Muscle of leg (tissue), 11 donors: Measurements from ENCODE around the gene CLIP4. TPM values are rescaled to one million over a fixed set of nuclear protein-coding genes. Genes with fewer than 3 reads are reported as not detected.
"Not testable (repeated sequence)": the region's sequence is repeated elsewhere in the genome, so short reads cannot be mapped to it uniquely, and the experiment has no call there.

Experiments used
- DNase-seq: peaks from one replicate; pipeline ENCODE4 v3.0.0; 2013
- H3K27ac ChIP-seq: one replicate; pipeline ENCODE4 v1.5.1; 2013; ENCODE audit warnings: mild to moderate bottlenecking, low read length, control low read depth
- H3K27me3 ChIP-seq: one replicate; pipeline ENCODE4 v1.6.1; 2013; ENCODE audit warnings: low read length; ENCODE audit not compliant: control insufficient read depth, insufficient read depth
- H3K36me3 ChIP-seq: one replicate; pipeline ENCODE4 v1.6.1; 2013; ENCODE audit warnings: low read length; ENCODE audit not compliant: control insufficient read depth, insufficient read depth
- H3K4me1 ChIP-seq: one replicate; pipeline ENCODE4 v1.6.1; 2013; ENCODE audit warnings: low read length; ENCODE audit not compliant: control insufficient read depth, insufficient read depth
- H3K4me3 ChIP-seq: one replicate; pipeline ENCODE4 v1.5.1; 2013; ENCODE audit warnings: low read length, control low read depth
- H3K9me3 ChIP-seq: replicated peaks from 2 replicates; pipeline ENCODE4 v1.6.1; 2013; ENCODE audit warnings: low read depth, low read length; ENCODE audit not compliant: control insufficient read depth
- WGBS: methylation state at CpG from one replicate; pipeline ENCODE4 v1.1.5; 2013; ENCODE audit warnings: missing lambda C conversion rate; ENCODE audit not compliant: insufficient coverage; 5-methylcytosine and 5-hydroxymethylcytosine counted together
- polyA plus RNA-seq, 8 donors: library from polyadenylated mRNA; unstranded; fragments of 120-200 nt; gene quantifications; one replicate each; pipeline versions ENCODE4 v1.2.1 to v1.2.3, GENCODE V29; 2013; ENCODE audit warnings: inconsistent platforms in 1 of 8, low replicate concordance in 1 of 8; ENCODE audit not compliant: insufficient read length in 8 of 8, insufficient read depth in 1 of 8
- total RNA-seq: library from RNA; stranded (reverse); fragments of 120-200 nt; gene quantifications from one replicate; pipeline ENCODE4 v1.2.4, GENCODE V29; 2013

The CLIP4 gene
- total and polyA plus RNA-seq, 9 donors = 10.8 to 18.7 (median 12.9) TPM

DNA sequence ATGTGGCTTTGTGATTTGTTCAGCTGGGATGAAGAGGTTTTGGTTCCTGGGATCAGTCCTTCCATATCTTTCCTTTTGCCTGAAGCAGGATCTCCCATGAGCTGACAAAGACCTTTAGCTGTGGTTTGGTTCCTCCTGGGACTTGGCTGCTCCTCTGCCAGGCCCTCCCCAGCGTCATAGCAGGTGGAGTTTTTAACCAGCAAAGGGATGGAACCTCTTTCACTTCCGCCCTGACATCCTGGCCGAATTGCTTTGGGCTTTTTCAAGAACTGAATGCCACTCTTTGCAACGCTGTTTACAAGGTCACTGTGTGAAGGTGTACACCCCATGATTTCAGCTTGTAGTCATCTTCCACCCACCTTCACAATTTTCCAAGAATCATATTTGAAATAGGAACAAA, 41.3 kb upstream of the CLIP4 start:
- no peaks in the 10 kb centered on the region for H3K9me3 ChIP-seq
- WGBS = 47% methylated on average over 3 of the region's 4 CpGs

DNA sequence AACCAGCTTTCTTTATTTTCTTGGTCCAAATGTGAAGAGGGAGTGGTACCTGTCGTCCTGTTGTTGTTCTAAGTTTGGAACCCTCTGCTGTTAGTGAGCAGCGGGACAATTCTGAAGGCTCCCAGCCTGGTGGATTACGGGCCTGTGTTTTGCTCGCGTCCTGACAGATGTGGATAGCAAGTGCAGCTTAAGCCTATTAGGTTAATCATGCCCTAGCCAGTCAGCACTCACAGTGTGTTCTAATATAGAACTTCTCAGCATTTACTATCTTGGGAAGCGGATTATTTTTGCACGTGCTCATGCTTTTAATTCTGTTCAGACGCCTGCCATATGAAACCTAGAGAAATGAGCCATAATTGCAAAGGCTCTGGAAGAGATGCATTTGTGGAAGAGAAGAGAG, 40.8 kb upstream of the CLIP4 start, which contains the start of gene PCARE:
Gene PCARE (minus strand): TSS at position 113 of the 400 bp plus-strand sequence. CDS start 262 bp downstream, outside the sequence.
- Histone ChIP-seq H3K27me3 (no peaks in the 10 kb centered on the region), H3K9me3 (peaks cover 5% of the 10 kb centered on the region), H3K27ac (no peak within 1 kb of the TSS), H3K4me1 (peaks cover 30% of the 10 kb centered on the region), H3K4me3 (no peak within 1 kb of the TSS), H3K36me3 (no peaks in the 10 kb centered on the region)
- 66% methylated on average over 5 of the region's 8 CpGs for WGBS
- DNase-seq = no peak

More for the DNA sequence above, 41.3 kb upstream of the CLIP4 start:
- Histone ChIP-seq H3K4me1 (peaks cover 30% of the 10 kb centered on the region), H3K27me3 (no peaks in the 10 kb centered on the region), H3K36me3 (no peaks in the 10 kb centered on the region), H3K27ac (no peak overlapping the region), H3K4me3 (no peak overlapping the region)
- no peak for DNase-seq

GRCh38 chr2:29075894-29076705, 39.1 kb upstream of the CLIP4 start:
- WGBS = 55% methylated on average over 8 of the region's 14 CpGs
- H3K4me1 ChIP-seq = peaks cover 29% of the 10 kb centered on the region
- no peaks in the 10 kb centered on the region for H3K36me3 ChIP-seq
- no peak for DNase-seq
- H3K27me3 ChIP-seq = no peaks in the 10 kb centered on the region
- no peak overlapping the region for H3K27ac ChIP-seq
- no peak overlapping the region for H3K4me3 ChIP-seq
- peaks cover 16% of the 10 kb centered on the region for H3K9me3 ChIP-seq

GRCh38 chr2:29079887-29080286, 35.3 kb upstream of the CLIP4 start:
- peaks cover 3% of the 10 kb centered on the region for H3K4me1 ChIP-seq
- no peak for DNase-seq
- H3K4me3 ChIP-seq = no peak overlapping the region
- no peaks in the 10 kb centered on the region for H3K27me3 ChIP-seq
- no peak overlapping the region for H3K27ac ChIP-seq
- peaks cover 16% of the 10 kb centered on the region for H3K9me3 ChIP-seq
- WGBS = 95% methylated on average over 7 of the region's 7 CpGs
- no peaks in the 10 kb centered on the region for H3K36me3 ChIP-seq

GRCh38 chr2:29080886-29081743, 34.1 kb upstream of the CLIP4 start:
- H3K27me3 ChIP-seq = no peaks in the 10 kb centered on the region
- no peaks in the 10 kb centered on the region for H3K36me3 ChIP-seq
- peaks cover 16% of the 10 kb centered on the region for H3K9me3 ChIP-seq
- no peak overlapping the region for H3K27ac ChIP-seq
- H3K4me1 ChIP-seq = no peaks in the 10 kb centered on the region
- 84% methylated on average over 6 of the region's 12 CpGs for WGBS
- no peak overlapping the region for H3K4me3 ChIP-seq
- no peak for DNase-seq

DNA sequence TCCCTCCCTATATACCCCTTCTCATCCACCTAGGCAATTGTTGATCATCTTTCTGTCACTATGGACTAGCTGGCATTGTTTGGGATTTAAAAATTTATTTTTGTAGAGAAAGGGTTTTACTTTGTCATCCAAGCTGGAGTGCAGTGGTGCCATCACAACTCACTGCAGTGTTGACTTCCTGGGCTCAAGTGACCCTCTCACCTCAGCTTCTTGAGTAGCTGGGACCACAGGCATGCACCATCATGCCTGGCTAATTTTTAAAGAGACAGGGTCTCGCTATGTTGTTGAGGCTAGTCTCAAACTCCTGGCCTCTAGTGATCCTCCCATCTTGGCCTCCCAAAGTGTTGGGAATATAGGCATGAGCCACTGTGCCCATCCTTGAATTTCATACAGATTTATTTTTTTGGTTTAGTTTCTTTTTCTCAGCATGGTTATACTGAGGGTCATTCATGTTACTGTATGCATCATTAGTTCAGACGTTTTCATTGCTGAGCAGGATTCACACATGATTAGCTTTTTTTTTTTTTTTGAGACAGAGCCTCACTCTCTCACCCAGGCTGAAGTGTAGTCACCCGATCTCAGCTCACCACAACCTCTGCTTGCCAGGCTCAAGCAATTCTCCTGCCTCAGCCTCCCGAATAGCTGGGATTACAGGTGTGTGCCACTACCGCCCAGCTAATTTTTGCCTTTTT, 32.3 kb upstream of the CLIP4 start:
- WGBS = 88% methylated on average over 4 of the region's 5 CpGs
- no peak overlapping the region for H3K27ac ChIP-seq
- H3K4me1 ChIP-seq = no peaks in the 10 kb centered on the region
- H3K36me3 ChIP-seq = no peaks in the 10 kb centered on the region
- H3K4me3 ChIP-seq = no peak overlapping the region
- peaks cover 16% of the 10 kb centered on the region for H3K9me3 ChIP-seq
- no peaks in the 10 kb centered on the region for H3K27me3 ChIP-seq
- no peak for DNase-seq

DNA sequence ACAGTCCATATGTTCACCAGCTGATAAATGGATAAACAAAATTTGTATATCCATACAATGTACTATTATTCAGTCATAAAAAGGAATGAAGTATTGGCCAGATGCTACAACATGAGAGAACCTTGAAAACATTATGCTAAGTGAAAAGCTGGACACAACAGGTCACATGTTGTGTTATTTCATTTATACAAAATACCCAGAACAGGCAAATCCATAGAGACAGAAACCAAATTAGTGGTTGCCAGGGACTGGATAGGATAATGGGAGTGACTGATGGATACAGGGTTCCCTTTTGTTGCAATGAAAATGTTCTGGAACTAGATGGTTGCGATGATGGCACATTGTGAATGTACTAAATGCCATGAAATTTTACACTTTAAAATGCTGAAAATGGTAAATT, 30.7 kb upstream of the CLIP4 start:
- WGBS = no CpG with 5 or more reads among the region's 1 CpG
- H3K36me3 ChIP-seq = no peaks in the 10 kb centered on the region

DNA sequence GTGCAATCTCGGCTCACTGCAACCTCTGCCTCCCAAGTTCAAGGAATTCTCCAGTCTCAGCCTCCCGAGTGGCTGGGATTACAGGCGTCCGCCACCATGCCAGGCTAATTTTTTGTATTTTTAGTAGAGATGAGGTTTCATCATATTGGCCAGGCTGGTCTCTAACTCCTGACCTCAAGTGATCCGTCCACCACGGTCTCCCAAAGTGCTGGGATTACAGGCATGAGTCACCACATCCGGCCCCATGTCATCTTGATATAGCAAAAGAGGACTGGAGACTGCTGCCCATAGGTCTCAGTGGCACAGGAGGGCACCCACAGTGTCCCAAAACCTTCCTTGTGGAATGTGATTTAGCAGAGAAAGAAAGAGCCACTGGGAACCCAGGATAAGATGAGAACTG, 24.9 kb upstream of the CLIP4 start:
- 84% methylated on average over 6 of the region's 7 CpGs for WGBS
- H3K36me3 ChIP-seq, H3K4me1 ChIP-seq, H3K9me3 ChIP-seq, H3K4me3 ChIP-seq, H3K27me3 ChIP-seq, DNase-seq, H3K27ac ChIP-seq: not testable (repeated sequence)

More for the DNA sequence above, 30.7 kb upstream of the CLIP4 start:
- Histone ChIP-seq H3K27ac (no peak overlapping the region), H3K27me3 (no peaks in the 10 kb centered on the region), H3K4me1 (no peaks in the 10 kb centered on the region), H3K9me3 (peaks cover 11% of the 10 kb centered on the region), H3K4me3 (no peak overlapping the region)
- DNase-seq = no peak

DNA sequence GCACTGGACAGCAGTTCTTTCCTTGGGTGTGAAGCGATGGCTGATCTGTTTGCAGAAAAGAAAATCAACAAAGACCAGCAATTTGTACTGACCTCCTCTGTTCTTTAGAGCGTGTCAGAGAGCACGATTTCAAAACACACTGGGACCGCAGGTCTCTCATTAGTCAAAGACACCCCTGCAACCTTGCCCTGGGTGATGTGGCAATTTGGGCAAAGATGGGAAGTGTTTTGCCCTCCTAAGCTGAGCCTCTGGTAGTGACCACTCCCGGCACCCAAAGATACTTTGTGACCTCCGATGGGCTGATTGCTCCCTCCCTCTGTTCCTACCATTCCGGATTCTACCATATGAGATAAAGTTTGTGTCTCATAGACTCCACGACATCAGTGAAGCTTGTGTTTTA, 18.2 kb upstream of the CLIP4 start:
- DNase-seq = no peak

DNA sequence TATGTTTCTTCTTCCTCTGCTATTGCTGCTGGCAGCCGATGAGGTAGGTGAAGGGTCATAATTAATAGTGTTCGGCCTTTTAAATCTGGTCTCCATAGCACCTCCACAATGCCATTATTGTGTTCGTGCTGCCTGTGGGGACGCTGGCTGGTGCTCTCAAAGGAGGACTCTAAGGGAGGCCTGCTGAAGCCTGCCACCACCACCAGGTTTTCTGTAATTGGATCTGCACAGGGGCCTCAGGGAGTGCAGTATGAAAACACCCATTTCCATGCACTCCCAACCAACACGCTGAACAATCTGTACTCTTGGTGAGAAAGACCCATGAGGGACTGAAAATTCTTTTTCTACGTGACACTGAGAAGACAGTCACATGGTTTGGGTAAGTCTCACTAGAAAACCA, 17.6 kb upstream of the CLIP4 start:
- Histone ChIP-seq H3K4me3 (no peak overlapping the region), H3K27ac (no peak overlapping the region), H3K4me1 (no peaks in the 10 kb centered on the region), H3K27me3 (no peaks in the 10 kb centered on the region), H3K36me3 (no peaks in the 10 kb centered on the region), H3K9me3 (no peaks in the 10 kb centered on the region)
- DNase-seq = no peak
- WGBS = no CpG with 5 or more reads among the region's 6 CpGs

More for the DNA sequence above, 18.2 kb upstream of the CLIP4 start:
- Histone ChIP-seq H3K9me3 (no peaks in the 10 kb centered on the region), H3K4me3 (no peak overlapping the region), H3K4me1 (no peaks in the 10 kb centered on the region), H3K27ac (no peak overlapping the region), H3K36me3 (no peaks in the 10 kb centered on the region), H3K27me3 (no peaks in the 10 kb centered on the region)
- 97% methylated on average over 4 of the region's 8 CpGs for WGBS
